H9 (cell line): ENCODE data around the gene PDGFRB. TPM values are rescaled to one million over a fixed set of nuclear protein-coding genes. Genes with fewer than 3 reads are reported as not detected.
A peak's percentile ranks its signal among the peaks of the same experiment; 100 is the strongest.

Experiments used
- DNase-seq: peaks from one replicate; pipeline ENCODE4 v3.0.0-alpha.2; 2017
- H2AFZ ChIP-seq: one replicate; pipeline ENCODE4 v1.6.1; 2013; ENCODE audit warnings: mild to moderate bottlenecking, low read length, control low read depth, moderate library complexity
- H2AK5ac ChIP-seq: 2 replicates; pipeline ENCODE4 v1.6.1; 2013; ENCODE audit warnings: low read length, control low read depth, mixed read lengths; ENCODE audit not compliant: insufficient read length
- H2BK120ac ChIP-seq: one replicate; pipeline ENCODE4 v1.6.1; 2013; ENCODE audit warnings: low read depth, mild to moderate bottlenecking, low read length, control low read depth, inconsistent platforms; ENCODE audit not compliant: poor library complexity, severe bottlenecking
- H2BK12ac ChIP-seq: 2 replicates; pipeline ENCODE4 v1.6.1; 2013; ENCODE audit warnings: low read length, control low read depth, mixed read lengths, low read depth; ENCODE audit not compliant: insufficient read length
- H2BK15ac ChIP-seq: 2 replicates; pipeline ENCODE4 v1.6.1; 2013; ENCODE audit warnings: low read depth, low read length, control low read depth
- H2BK20ac ChIP-seq: one replicate; pipeline ENCODE4 v1.6.1; 2013; ENCODE audit warnings: low read depth, mild to moderate bottlenecking, low read length, control low read depth, inconsistent platforms; ENCODE audit not compliant: poor library complexity, severe bottlenecking
- H2BK5ac ChIP-seq: 2 replicates; pipeline ENCODE4 v1.6.1; 2013; ENCODE audit warnings: low read length, control low read depth, mixed read lengths; ENCODE audit not compliant: insufficient read length
- H3K14ac ChIP-seq: 2 replicates; pipeline ENCODE4 v1.6.1; 2013; ENCODE audit warnings: low read length, control low read depth; ENCODE audit not compliant: insufficient read depth
- H3K18ac ChIP-seq: 2 replicates; pipeline ENCODE4 v1.6.1; 2013; ENCODE audit warnings: low read depth, mild to moderate bottlenecking, mixed read lengths, low read length, control low read depth; ENCODE audit not compliant: insufficient read length
- H3K23ac ChIP-seq: 2 replicates; pipeline ENCODE4 v1.6.1; 2013; ENCODE audit warnings: low read length, control low read depth, mixed read lengths, low read depth; ENCODE audit not compliant: insufficient read length
- H3K23me2 ChIP-seq: 2 replicates; pipeline ENCODE4 v1.6.1; 2013; ENCODE audit warnings: low read depth, mild to moderate bottlenecking, mixed read lengths, low read length, control low read depth; ENCODE audit not compliant: insufficient read length, poor library complexity, severe bottlenecking
- H3K27ac ChIP-seq: 2 replicates; pipeline ENCODE4 v1.5.1; 2013; ENCODE audit warnings: low read length, control low read depth, mixed read lengths, low read depth; ENCODE audit not compliant: insufficient read length
- H3K27me3 ChIP-seq: 2 replicates; pipeline ENCODE4 v1.6.1; 2013; ENCODE audit warnings: low read length, control low read depth, inconsistent platforms; ENCODE audit not compliant: insufficient read depth
- H3K4ac ChIP-seq: 2 replicates; pipeline ENCODE4 v1.6.1; 2013; ENCODE audit warnings: low read depth, mild to moderate bottlenecking, control low read depth, inconsistent platforms, low read length, moderate library complexity
- H3K4me1 ChIP-seq: 2 replicates; pipeline ENCODE4 v1.6.1; 2013; ENCODE audit warnings: low read length, control low read depth, inconsistent platforms; ENCODE audit not compliant: insufficient read depth
- H3K4me2 ChIP-seq: 2 replicates; pipeline ENCODE4 v1.6.1; 2013; ENCODE audit warnings: low read length, control low read depth, mixed read lengths; ENCODE audit not compliant: insufficient read length, insufficient read depth
- H3K56ac ChIP-seq: 2 replicates; pipeline ENCODE4 v1.6.1; 2013; ENCODE audit warnings: low read depth, mild to moderate bottlenecking, mixed read lengths, low read length, control low read depth; ENCODE audit not compliant: insufficient read length
- H3K79me1 ChIP-seq: 2 replicates; pipeline ENCODE4 v1.6.1; 2013; ENCODE audit warnings: low read depth, mild to moderate bottlenecking, moderate library complexity, low read length, control low read depth, inconsistent platforms; ENCODE audit not compliant: insufficient read depth, poor library complexity, severe bottlenecking
- H3K79me2 ChIP-seq: 2 replicates; pipeline ENCODE4 v1.6.1; 2013; ENCODE audit warnings: low read length, control low read depth, inconsistent platforms; ENCODE audit not compliant: insufficient read depth
- H3K9ac ChIP-seq: 2 replicates; pipeline ENCODE4 v1.6.1; 2013; ENCODE audit warnings: low read length, control low read depth, mixed read lengths; ENCODE audit not compliant: insufficient read length; ENCODE audit errors: extremely low read depth
- H3K9me3 ChIP-seq: one replicate; pipeline ENCODE4 v1.6.1; 2013; ENCODE audit warnings: low read depth, low read length, inconsistent platforms; ENCODE audit not compliant: control insufficient read depth
- H3T11ph ChIP-seq: one replicate; pipeline ENCODE4 v1.6.1; 2013; ENCODE audit warnings: mild to moderate bottlenecking, low read length, control low read depth, inconsistent platforms
- H4K20me1 ChIP-seq: one replicate; pipeline ENCODE4 v1.6.1; 2013; ENCODE audit not compliant: control insufficient read depth, insufficient read length, insufficient read depth
- H4K5ac ChIP-seq: 2 replicates; pipeline ENCODE4 v1.6.1; 2013; ENCODE audit warnings: low read depth, mild to moderate bottlenecking, mixed read lengths, low read length, control low read depth; ENCODE audit not compliant: insufficient read length
- H4K8ac ChIP-seq: replicated peaks from 2 replicates; pipeline ENCODE4 v1.6.1; 2013; ENCODE audit warnings: low read length, control low read depth, mixed read lengths, low read depth; ENCODE audit not compliant: insufficient read length
- H4K91ac ChIP-seq: 2 replicates; pipeline ENCODE4 v1.6.1; 2013; ENCODE audit warnings: low read depth, mild to moderate bottlenecking, moderate library complexity, mixed read lengths, low read length, control low read depth; ENCODE audit not compliant: insufficient read length
- H3K27ac Mint-ChIP-seq, 3 experiments: 2 replicates in 2 of 3; 3 replicates in 1 of 3; pipeline ENCODE4 v1.8.0; 2020 to 2021; ENCODE audit warnings: mixed read lengths in 3 of 3, mild to moderate bottlenecking in 1 of 3, moderate library complexity in 1 of 3
- H3K27me3 Mint-ChIP-seq: 2 replicates; pipeline ENCODE4 v1.8.0; 2021; ENCODE audit warnings: low read depth, mild to moderate bottlenecking, moderate library complexity, mixed read lengths
- H3K36me3 Mint-ChIP-seq, 3 experiments: 2 replicates in 2 of 3; 3 replicates in 1 of 3; pipeline ENCODE4 v1.8.0; 2020 to 2021; ENCODE audit warnings: low read depth in 3 of 3, mixed read lengths in 3 of 3; ENCODE audit not compliant: insufficient read depth in 1 of 3
- H3K4me1 Mint-ChIP-seq, 2 experiments: 2 replicates each; pipeline ENCODE4 v1.8.0; 2020; ENCODE audit warnings: mixed read lengths in 2 of 2
- H3K4me3 Mint-ChIP-seq, 2 experiments: 2 replicates in 1 of 2; 3 replicates in 1 of 2; pipeline ENCODE4 v1.8.0; 2020 to 2021; ENCODE audit warnings: mild to moderate bottlenecking in 2 of 2, mixed read lengths in 2 of 2, moderate library complexity in 1 of 2
- H3K9me3 Mint-ChIP-seq, 2 experiments: 2 replicates in 1 of 2; 3 replicates in 1 of 2; pipeline ENCODE4 v1.8.0; 2020; ENCODE audit warnings: mild to moderate bottlenecking in 2 of 2, mixed read lengths in 2 of 2, moderate library complexity in 1 of 2
- WGBS: extraction: QIAGEN DNeasy Blood & Tissue Kit; methylation state at CpG from one replicate; pipeline ENCODE4 v1.1.7; 2013; ENCODE audit warnings: missing lambda C conversion rate, low lambda C conversion rate, mixed read lengths; ENCODE audit not compliant: insufficient read length; ENCODE audit errors: extremely low coverage; 5-methylcytosine and 5-hydroxymethylcytosine counted together
- total RNA-seq: library from RNA; stranded (reverse); gene quantifications from 2 replicates; pipeline ENCODE4 v1.2.1, GENCODE V29; 2021
- TF ChIP-seq, protein P1 (sequence below): fragments of 200-600 bp; sonication (generic); conservative IDR thresholded peaks from 3 replicates; pipeline ENCODE4 v1.8.0; 2021; ENCODE audit warnings: antibody characterized with exemption, mild to moderate bottlenecking

The PDGFRB gene
- total RNA-seq, 1 experiment from 2014 or later, result 2.2 TPM

DNA sequence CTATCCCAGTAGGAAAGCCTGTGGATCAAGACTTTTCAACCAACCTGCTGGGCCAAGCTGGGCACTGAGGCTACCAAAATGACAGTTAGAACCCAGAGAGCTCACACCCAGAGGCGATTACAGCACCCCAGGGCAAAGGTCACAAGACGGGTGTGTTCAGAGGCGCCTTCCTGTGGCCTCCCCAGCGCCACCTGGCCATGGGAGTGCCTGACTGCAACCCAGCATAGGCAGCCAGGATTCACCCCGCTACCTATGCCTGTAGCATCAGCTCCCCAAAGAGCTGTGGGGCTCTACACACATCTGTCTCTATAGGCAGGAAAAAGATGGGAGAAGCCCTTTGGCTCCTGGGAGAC is 33.5 kb downstream of the PDGFRB start:
- peak; percentile 62 for DNase-seq
- Histone ChIP-seq H2BK12ac (no peak overlapping the region), H3K4ac (no peak overlapping the region), H2BK20ac (no peak overlapping the region), H2AFZ (no peak overlapping the region), H3K4me1 (no peaks in the 10 kb centered on the region), H3K18ac (no peak overlapping the region), H4K5ac (no peak overlapping the region), H3K9me3 (no peaks in the 10 kb centered on the region), H3K4me2 (no peak overlapping the region), H2BK15ac (no peak overlapping the region), H4K8ac (no peak overlapping the region), H3K56ac (no peak overlapping the region), H3K27me3 (no peaks in the 10 kb centered on the region), H3T11ph (no peak overlapping the region), H2BK5ac (no peak overlapping the region), H3K23ac (no peak overlapping the region), H3K9ac (no peak overlapping the region), H3K79me1 (no peaks in the 10 kb centered on the region), H4K20me1 (no peaks in the 10 kb centered on the region), H3K23me2 (no peaks in the 10 kb centered on the region), H3K27ac (no peak overlapping the region), H3K79me2 (no peaks in the 10 kb centered on the region), H4K91ac (no peak overlapping the region), H2BK120ac (no peak overlapping the region), H3K14ac (no peak overlapping the region), H2AK5ac (no peak overlapping the region)
- no peaks in the 10 kb centered on the region for H3K36me3 Mint-ChIP-seq
- H3K4me3 Mint-ChIP-seq, result no peak overlapping the region
- no peaks in the 10 kb centered on the region for H3K9me3 Mint-ChIP-seq
- H3K27ac Mint-ChIP-seq, result no peak overlapping the region
- no CpG with 5 or more reads among the region's 5 CpGs for WGBS
- peaks cover 21 to 31% of the 10 kb centered on the region in 2 experiments for H3K4me1 Mint-ChIP-seq
- peaks cover 11% of the 10 kb centered on the region for H3K27me3 Mint-ChIP-seq
- TF ChIP-seq, protein P1, sequence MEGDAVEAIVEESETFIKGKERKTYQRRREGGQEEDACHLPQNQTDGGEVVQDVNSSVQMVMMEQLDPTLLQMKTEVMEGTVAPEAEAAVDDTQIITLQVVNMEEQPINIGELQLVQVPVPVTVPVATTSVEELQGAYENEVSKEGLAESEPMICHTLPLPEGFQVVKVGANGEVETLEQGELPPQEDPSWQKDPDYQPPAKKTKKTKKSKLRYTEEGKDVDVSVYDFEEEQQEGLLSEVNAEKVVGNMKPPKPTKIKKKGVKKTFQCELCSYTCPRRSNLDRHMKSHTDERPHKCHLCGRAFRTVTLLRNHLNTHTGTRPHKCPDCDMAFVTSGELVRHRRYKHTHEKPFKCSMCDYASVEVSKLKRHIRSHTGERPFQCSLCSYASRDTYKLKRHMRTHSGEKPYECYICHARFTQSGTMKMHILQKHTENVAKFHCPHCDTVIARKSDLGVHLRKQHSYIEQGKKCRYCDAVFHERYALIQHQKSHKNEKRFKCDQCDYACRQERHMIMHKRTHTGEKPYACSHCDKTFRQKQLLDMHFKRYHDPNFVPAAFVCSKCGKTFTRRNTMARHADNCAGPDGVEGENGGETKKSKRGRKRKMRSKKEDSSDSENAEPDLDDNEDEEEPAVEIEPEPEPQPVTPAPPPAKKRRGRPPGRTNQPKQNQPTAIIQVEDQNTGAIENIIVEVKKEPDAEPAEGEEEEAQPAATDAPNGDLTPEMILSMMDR, result peak; percentile 68
